Measurements from ENCODE around the gene TRAM2. TPM values are rescaled to one million over a fixed set of nuclear protein-coding genes. Genes with fewer than 3 reads are reported as not detected.

Gene TRAM2
- total and polyA plus RNA-seq, 2 donors (not counting 3 experiments of a cell fraction or from before 2014, with no cell fraction given) = 85.7 to 98.6 TPM

- BruUV-seq (replicated peaks) = no TSS peak
- H2AFZ ChIP-seq (ENCODE audit: low read depth, low read length) = no peak overlapping the region
- no peak overlapping the region for H3K27ac ChIP-seq (ENCODE audit: insufficient read depth, low read depth, low read length)
- ChIA-PET POLR2A (no interaction called here), CTCF (no interaction called here)
- H3K4me3 ChIP-seq (replicated peaks in 1 of 3; ENCODE audit: insufficient read depth in 1 of 3, low read depth in 1 of 3, low read length in 3 of 3) = no peak overlapping the region
- intact Hi-C loops (cut with micrococcal nuclease) (no loop called here), dilution Hi-C loops (cut with MboI; ENCODE audit: extremely low pct_ligation_motif_present, low sequenced_read_pairs) (loop anchor here (25.0 kb wide), 1 partner anchor 134 kb away; the partner anchor contains the start of gene EFHC1)
- DNase-seq (ENCODE audit: low read depth, low spot score) = no peak
- no peak overlapping the region for H3K4me2 ChIP-seq (ENCODE audit: insufficient read depth, low read length)
- H3K9me3 ChIP-seq (replicated peaks; ENCODE audit: control insufficient read depth, insufficient read depth, low read length) = no peaks in the 10 kb centered on the region
- no peaks in the 10 kb centered on the region for H4K20me1 ChIP-seq (replicated peaks; ENCODE audit: control insufficient read depth, extremely low read depth, insufficient read depth, low read length)
- H3K27me3 ChIP-seq (ENCODE audit: control insufficient read depth in 2 of 2, insufficient read depth in 2 of 2, low read length in 2 of 2) = no peaks in the 10 kb centered on the region
- no peaks in the 10 kb centered on the region for H3K36me3 ChIP-seq (ENCODE audit: control insufficient read depth in 2 of 2, extremely low read depth in 1 of 2, insufficient read depth in 2 of 2, low read length in 2 of 2)
- no peak overlapping the region for H3K9ac ChIP-seq (replicated peaks; ENCODE audit: extremely low read depth, insufficient read depth, low read length)
- peaks cover 76% of the 10 kb centered on the region for H3K4me1 ChIP-seq (ENCODE audit: control insufficient read depth, extremely low read depth, insufficient read depth, low read length)
- peaks cover 75% of the 10 kb centered on the region for H3K79me2 ChIP-seq (ENCODE audit: control insufficient read depth, insufficient read depth, low read length)
- FAIRE-seq = no peak
- TF ChIP-seq FOS (IDR thresholded peaks at IDR 0.05; ENCODE audit: borderline replicate concordance, insufficient read depth, low read length) (no peak), GATA2 (IDR thresholded peaks at IDR 0.05; ENCODE audit: insufficient read depth, insufficient read length, low read depth, low read length) (no peak), CTCF (IDR thresholded peaks at IDR 0.05; ENCODE audit: extremely low read depth in 1 of 2, insufficient read depth in 1 of 2, low read depth in 1 of 2, low read length in 2 of 2) (no peak), MYC (IDR thresholded peaks at IDR 0.05; ENCODE audit: low read depth, low read length) (no peak), JUN (IDR thresholded peaks at IDR 0.05; ENCODE audit: borderline replicate concordance, insufficient read depth, insufficient read length, low read depth) (no peak), POLR2A (IDR thresholded peaks at IDR 0.05; ENCODE audit: low read depth, low read length) (no peak), EZH2 (IDR thresholded peaks at IDR 0.05; ENCODE audit: borderline replicate concordance, low read depth, low read length, severe bottlenecking) (no peak), MAX (IDR thresholded peaks at IDR 0.05; ENCODE audit: insufficient read depth, insufficient read length) (no peak), POLR2AphosphoS5 (IDR thresholded peaks at IDR 0.05; ENCODE audit: insufficient read depth, low read depth, low read length) (no peak)
- no peaks in the 10 kb centered on the region for H3K9me1 ChIP-seq (replicated peaks; ENCODE audit: control insufficient read depth, extremely low read depth, insufficient read depth, low read length)
Measured at GRCh38 chr6:52546192-52546591, 30.7 kb downstream of the TRAM2 start.

Data from endothelial cell of umbilical vein (primary cell).